Measurements from ENCODE around the gene MYO16.

MYO16 gene

DNA sequence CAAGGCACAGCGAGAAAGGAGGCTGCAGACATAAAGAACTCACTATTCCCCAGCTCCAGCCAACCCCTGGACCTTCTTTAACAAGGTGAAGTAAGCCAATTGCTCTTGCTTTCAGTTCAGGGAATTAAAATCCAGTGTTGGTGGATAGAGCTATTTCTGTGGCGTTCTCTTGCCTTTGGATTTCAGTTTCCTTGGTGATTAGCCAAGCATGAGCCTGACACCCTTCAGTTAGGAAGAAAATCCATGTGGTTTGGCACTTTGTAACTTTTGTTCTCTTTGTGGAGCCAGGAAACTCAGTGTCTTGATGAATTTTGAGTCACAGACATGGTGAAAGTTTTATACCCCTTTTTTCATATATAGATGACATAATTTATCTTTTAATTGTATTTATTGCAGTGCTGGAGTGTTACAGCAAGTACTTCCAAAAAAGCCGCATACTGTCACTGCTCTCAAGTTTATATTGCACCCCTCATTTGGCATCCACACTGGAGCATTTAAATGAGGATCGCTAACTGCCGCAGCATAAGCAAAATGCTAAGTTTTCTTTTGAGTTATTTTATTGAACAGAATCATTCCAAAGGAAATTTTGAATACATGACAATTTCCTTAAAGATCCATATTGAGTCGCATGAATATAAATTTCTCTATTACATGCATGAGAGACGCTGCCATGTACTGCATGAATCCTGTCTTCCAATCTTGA, 406.8 kb downstream of the MYO16 start:
- Histone ChIP-seq H2BK15ac (ENCODE audit: low read depth, poor library complexity, severe bottlenecking) (no peak overlapping the region), H3K27ac (ENCODE audit: low read length, poor library complexity, severe bottlenecking) (no peak overlapping the region), H3K27me3 (ENCODE audit: control insufficient read depth in 1 of 2, insufficient read depth in 1 of 2, low read length in 2 of 2) (no peaks in the 10 kb centered on the region), H2AFZ (ENCODE audit: low read depth, low read length) (no peak overlapping the region), H3K23ac (ENCODE audit: low read length in 2 of 2) (no peak overlapping the region), H3K79me1 (replicated peaks; ENCODE audit: low read length, poor library complexity, severe bottlenecking) (no peaks in the 10 kb centered on the region), H3K36me3 (ENCODE audit: control insufficient read depth in 1 of 2, insufficient read depth in 2 of 2, low read depth in 1 of 2, low read length in 2 of 2) (no peaks in the 10 kb centered on the region), H3K9ac (ENCODE audit: low read length) (no peak overlapping the region), H2BK12ac (ENCODE audit: low read length in 2 of 2) (no peak overlapping the region), H3K9me3 (ENCODE audit: control insufficient read depth, low read length) (no peaks in the 10 kb centered on the region), H4K91ac (ENCODE audit: low read length) (no peak overlapping the region), H2BK5ac (ENCODE audit: low read depth, low read length, poor library complexity, severe bottlenecking) (no peak overlapping the region), H2AK5ac (ENCODE audit: low read length, severe bottlenecking) (no peak overlapping the region), H3K4me3 (ENCODE audit: insufficient read depth in 1 of 2, low read depth in 1 of 2, low read length in 2 of 2) (no peak overlapping the region), H3K14ac (ENCODE audit: low read length in 2 of 2) (no peak overlapping the region), H3K4ac (ENCODE audit: low read depth in 1 of 2, low read length in 2 of 2) (no peak overlapping the region), H4K8ac (ENCODE audit: low read length) (no peak overlapping the region), H3K4me2 (ENCODE audit: low read length, poor library complexity, severe bottlenecking) (no peak overlapping the region), H3K18ac (ENCODE audit: low read depth in 1 of 2, low read length in 2 of 2) (no peak overlapping the region), H3K4me1 (ENCODE audit: control insufficient read depth, insufficient read depth, low read depth, low read length) (no peaks in the 10 kb centered on the region), H2BK120ac (ENCODE audit: low read depth, low read length) (no peak overlapping the region)
- WGBS, result 92% methylated on average over 4 of the region's 7 CpGs
- no peak for DNase-seq

DNA sequence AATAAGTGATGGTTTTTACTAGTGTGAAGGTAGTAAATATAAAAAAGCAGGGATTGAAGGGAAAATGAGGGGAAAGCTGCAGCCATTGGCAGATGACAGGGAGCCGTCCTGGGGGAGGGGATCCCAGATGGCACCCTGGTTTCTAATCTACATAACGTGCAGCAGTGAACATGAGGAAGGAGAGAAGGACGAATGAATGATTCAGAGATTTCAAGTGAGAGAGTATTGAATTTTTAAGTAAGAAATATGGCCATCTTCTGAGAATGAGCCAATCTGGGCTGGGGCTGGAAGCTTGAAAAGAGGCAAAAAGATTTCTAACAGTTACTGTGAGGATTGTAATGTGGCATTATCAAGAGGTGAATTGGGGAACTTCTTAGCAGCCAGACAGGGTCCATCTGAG, 414.2 kb downstream of the MYO16 start:
- no peak overlapping the region for H3K23ac ChIP-seq (ENCODE audit: low read length in 2 of 2)
- no peak overlapping the region for H3K4me3 ChIP-seq (ENCODE audit: insufficient read depth in 1 of 2, low read depth in 1 of 2, low read length in 2 of 2)
- no peaks in the 10 kb centered on the region for H3K9me3 ChIP-seq (ENCODE audit: control insufficient read depth, low read length)
- WGBS, result 62% methylated on average over 3 of the region's 3 CpGs
- H3K79me1 ChIP-seq (replicated peaks; ENCODE audit: low read length, poor library complexity, severe bottlenecking), result no peaks in the 10 kb centered on the region
- H2BK5ac ChIP-seq (ENCODE audit: low read depth, low read length, poor library complexity, severe bottlenecking), result no peak overlapping the region
- peaks cover 1% of the 10 kb centered on the region for H3K4me1 ChIP-seq (ENCODE audit: control insufficient read depth, insufficient read depth, low read depth, low read length)
- H3K36me3 ChIP-seq (ENCODE audit: control insufficient read depth in 1 of 2, insufficient read depth in 2 of 2, low read depth in 1 of 2, low read length in 2 of 2), result no peaks in the 10 kb centered on the region
- H2BK120ac ChIP-seq (ENCODE audit: low read depth, low read length), result no peak overlapping the region
- H3K27me3 ChIP-seq (ENCODE audit: control insufficient read depth in 1 of 2, insufficient read depth in 1 of 2, low read length in 2 of 2), result no peaks in the 10 kb centered on the region
- no peak for DNase-seq
- no peak overlapping the region for H3K18ac ChIP-seq (ENCODE audit: low read depth in 1 of 2, low read length in 2 of 2)
- H3K14ac ChIP-seq (ENCODE audit: low read length in 2 of 2), result no peak overlapping the region
- H3K27ac ChIP-seq (ENCODE audit: low read length, poor library complexity, severe bottlenecking), result no peak overlapping the region
- H2AFZ ChIP-seq (ENCODE audit: low read depth, low read length), result no peak overlapping the region
- no peak overlapping the region for H4K91ac ChIP-seq (ENCODE audit: low read length)
- no peak overlapping the region for H2BK15ac ChIP-seq (ENCODE audit: low read depth, poor library complexity, severe bottlenecking)
- no peak overlapping the region for H2BK12ac ChIP-seq (ENCODE audit: low read length in 2 of 2)
- no peak overlapping the region for H4K8ac ChIP-seq (ENCODE audit: low read length)
- H3K4ac ChIP-seq (ENCODE audit: low read depth in 1 of 2, low read length in 2 of 2), result no peak overlapping the region
- H3K9ac ChIP-seq (ENCODE audit: low read length), result no peak overlapping the region
- no peak overlapping the region for H2AK5ac ChIP-seq (ENCODE audit: low read length, severe bottlenecking)
- H3K4me2 ChIP-seq (ENCODE audit: low read length, poor library complexity, severe bottlenecking), result no peak overlapping the region

DNA sequence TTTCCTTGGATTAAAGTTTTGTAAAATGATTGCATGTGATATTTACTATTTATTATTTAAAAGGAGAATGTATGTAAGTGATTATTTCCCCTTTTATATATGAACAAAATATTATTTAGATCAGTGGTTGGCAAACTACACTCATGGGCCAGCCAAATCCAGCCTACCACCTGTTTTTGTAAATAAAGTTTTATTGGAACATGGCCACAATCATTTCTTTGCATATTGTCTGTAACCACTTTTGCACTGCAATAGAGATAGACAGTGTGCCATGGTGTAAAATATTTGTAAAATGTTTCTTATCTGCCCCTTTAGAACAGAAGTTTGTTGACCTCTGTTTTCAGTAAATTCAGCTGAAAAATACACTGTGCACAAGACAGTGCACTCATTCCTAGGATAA, 426.4 kb downstream of the MYO16 start:
- no peak overlapping the region for H3K4me3 ChIP-seq (ENCODE audit: insufficient read depth in 1 of 2, low read depth in 1 of 2, low read length in 2 of 2)
- H4K91ac ChIP-seq (ENCODE audit: low read length), result no peak overlapping the region
- no peak overlapping the region for H3K27ac ChIP-seq (ENCODE audit: low read length, poor library complexity, severe bottlenecking)
- H2BK15ac ChIP-seq (ENCODE audit: low read depth, poor library complexity, severe bottlenecking), result no peak overlapping the region
- H3K4ac ChIP-seq (ENCODE audit: low read depth in 1 of 2, low read length in 2 of 2), result no peak overlapping the region
- H2BK5ac ChIP-seq (ENCODE audit: low read depth, low read length, poor library complexity, severe bottlenecking), result no peak overlapping the region
- H2AK5ac ChIP-seq (ENCODE audit: low read length, severe bottlenecking), result no peak overlapping the region
- DNase-seq, result no peak
- H3K23ac ChIP-seq (ENCODE audit: low read length in 2 of 2), result no peak overlapping the region
- no peak overlapping the region for H2BK12ac ChIP-seq (ENCODE audit: low read length in 2 of 2)
- no peak overlapping the region for H3K4me2 ChIP-seq (ENCODE audit: low read length, poor library complexity, severe bottlenecking)
- H3K4me1 ChIP-seq (ENCODE audit: control insufficient read depth, insufficient read depth, low read depth, low read length), result no peaks in the 10 kb centered on the region
- no peaks in the 10 kb centered on the region for H3K9me3 ChIP-seq (ENCODE audit: control insufficient read depth, low read length)
- H3K36me3 ChIP-seq (ENCODE audit: control insufficient read depth in 1 of 2, insufficient read depth in 2 of 2, low read depth in 1 of 2, low read length in 2 of 2), result no peaks in the 10 kb centered on the region
- H3K14ac ChIP-seq (ENCODE audit: low read length in 2 of 2), result no peak overlapping the region
- no peak overlapping the region for H3K9ac ChIP-seq (ENCODE audit: low read length)
- no peak overlapping the region for H2AFZ ChIP-seq (ENCODE audit: low read depth, low read length)
- H2BK120ac ChIP-seq (ENCODE audit: low read depth, low read length), result no peak overlapping the region
- no peak overlapping the region for H3K18ac ChIP-seq (ENCODE audit: low read depth in 1 of 2, low read length in 2 of 2)
- H3K27me3 ChIP-seq (ENCODE audit: control insufficient read depth in 1 of 2, insufficient read depth in 1 of 2, low read length in 2 of 2), result no peaks in the 10 kb centered on the region
- no peaks in the 10 kb centered on the region for H3K79me1 ChIP-seq (replicated peaks; ENCODE audit: low read length, poor library complexity, severe bottlenecking)
- H4K8ac ChIP-seq (ENCODE audit: low read length), result no peak overlapping the region

DNA sequence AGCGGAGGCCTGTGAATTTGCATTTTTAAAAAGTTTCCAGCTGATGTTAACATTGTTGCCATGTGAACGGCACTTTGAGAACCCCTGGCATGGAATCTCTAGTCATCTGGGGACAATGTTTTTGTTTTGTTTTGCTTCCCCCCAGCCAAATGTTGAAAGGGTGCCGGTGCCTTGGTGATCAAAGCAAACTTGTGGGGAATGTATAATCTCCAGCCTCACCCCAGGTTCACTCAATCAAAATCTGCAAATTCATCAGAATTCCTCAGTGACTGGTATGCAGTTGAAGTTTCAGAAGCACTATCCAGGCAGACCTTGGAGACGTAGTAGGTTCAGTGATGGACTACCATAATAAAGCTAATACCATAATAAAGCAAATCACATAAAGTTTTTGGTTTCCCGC, 428.7 kb downstream of the MYO16 start:
- Histone ChIP-seq H3K27me3 (ENCODE audit: control insufficient read depth in 1 of 2, insufficient read depth in 1 of 2, low read length in 2 of 2) (no peaks in the 10 kb centered on the region), H2AFZ (ENCODE audit: low read depth, low read length) (no peak overlapping the region), H2AK5ac (ENCODE audit: low read length, severe bottlenecking) (no peak overlapping the region), H3K9me3 (ENCODE audit: control insufficient read depth, low read length) (no peaks in the 10 kb centered on the region), H2BK120ac (ENCODE audit: low read depth, low read length) (no peak overlapping the region), H3K23ac (ENCODE audit: low read length in 2 of 2) (no peak overlapping the region), H3K9ac (ENCODE audit: low read length) (no peak overlapping the region), H3K27ac (ENCODE audit: low read length, poor library complexity, severe bottlenecking) (no peak overlapping the region), H3K79me1 (replicated peaks; ENCODE audit: low read length, poor library complexity, severe bottlenecking) (no peaks in the 10 kb centered on the region), H3K4me1 (ENCODE audit: control insufficient read depth, insufficient read depth, low read depth, low read length) (no peaks in the 10 kb centered on the region), H3K4me3 (ENCODE audit: insufficient read depth in 1 of 2, low read depth in 1 of 2, low read length in 2 of 2) (no peak overlapping the region), H4K91ac (ENCODE audit: low read length) (no peak overlapping the region), H3K14ac (ENCODE audit: low read length in 2 of 2) (no peak overlapping the region), H3K4ac (ENCODE audit: low read depth in 1 of 2, low read length in 2 of 2) (no peak overlapping the region), H3K18ac (ENCODE audit: low read depth in 1 of 2, low read length in 2 of 2) (no peak overlapping the region), H4K8ac (ENCODE audit: low read length) (no peak overlapping the region), H3K4me2 (ENCODE audit: low read length, poor library complexity, severe bottlenecking) (no peak overlapping the region), H2BK5ac (ENCODE audit: low read depth, low read length, poor library complexity, severe bottlenecking) (no peak overlapping the region), H3K36me3 (ENCODE audit: control insufficient read depth in 1 of 2, insufficient read depth in 2 of 2, low read depth in 1 of 2, low read length in 2 of 2) (no peaks in the 10 kb centered on the region), H2BK15ac (ENCODE audit: low read depth, poor library complexity, severe bottlenecking) (no peak overlapping the region), H2BK12ac (ENCODE audit: low read length in 2 of 2) (no peak overlapping the region)
- 67% methylated on average over 3 of the region's 5 CpGs for WGBS
- DNase-seq, result no peak
